Neuronal stem cell (in vitro differentiated cells): ENCODE measurements around the gene IFITM1.

Experiments used
- DNase-seq: peaks from one replicate; pipeline ENCODE4 v3.0.0-alpha.2; 2013; ENCODE audit warnings: low spot score
- H2AFZ ChIP-seq: one replicate; pipeline ENCODE4 v1.6.1; 2013; ENCODE audit warnings: mild to moderate bottlenecking, low read length, inconsistent platforms
- H2AK5ac ChIP-seq: 2 replicates; pipeline ENCODE4 v1.6.1; 2013; ENCODE audit warnings: low read depth, mild to moderate bottlenecking, inconsistent platforms, low read length, moderate library complexity, mixed read lengths
- H2BK120ac ChIP-seq: 2 replicates; pipeline ENCODE4 v1.6.1; 2013; ENCODE audit warnings: low read depth, mild to moderate bottlenecking, inconsistent platforms, low read length, moderate library complexity, mixed read lengths
- H2BK12ac ChIP-seq: one replicate; pipeline ENCODE4 v1.6.1; 2013; ENCODE audit warnings: low read length, inconsistent platforms
- H2BK15ac ChIP-seq: 2 replicates; pipeline ENCODE4 v1.6.1; 2013; ENCODE audit warnings: mild to moderate bottlenecking, low read length, inconsistent platforms, mixed read lengths
- H2BK5ac ChIP-seq: one replicate; pipeline ENCODE4 v1.6.1; 2013; ENCODE audit warnings: inconsistent platforms, mild to moderate bottlenecking, low read length, moderate library complexity
- H3K14ac ChIP-seq: one replicate; pipeline ENCODE4 v1.6.1; 2013; ENCODE audit warnings: low read length, inconsistent platforms
- H3K18ac ChIP-seq: 2 replicates; pipeline ENCODE4 v1.6.1; 2013; ENCODE audit warnings: low read length, inconsistent platforms
- H3K23ac ChIP-seq: 2 replicates; pipeline ENCODE4 v1.6.1; 2013; ENCODE audit warnings: low read depth, mild to moderate bottlenecking, mixed read lengths, low read length, inconsistent platforms; ENCODE audit not compliant: poor library complexity
- H3K27ac ChIP-seq: replicated peaks from 3 replicates; pipeline ENCODE4 v1.5.1; 2013; ENCODE audit warnings: low read length, inconsistent platforms
- H3K27me3 ChIP-seq, 3 experiments: 2 replicates each; pipeline ENCODE4 v1.6.1; 2013; ENCODE audit warnings: low read length in 3 of 3, mild to moderate bottlenecking in 2 of 3, inconsistent platforms in 1 of 3, low read depth in 1 of 3, mixed read lengths in 1 of 3, moderate library complexity in 1 of 3; ENCODE audit not compliant: control insufficient read depth in 3 of 3, insufficient read depth in 3 of 3
- H3K36me3 ChIP-seq, 2 donors: replicated peaks in 1 of 2; 2 replicates each; pipeline ENCODE4 v1.6.1; 2013; ENCODE audit warnings: low read length in 2 of 2; ENCODE audit not compliant: control insufficient read depth in 2 of 2, insufficient read depth in 2 of 2
- H3K4ac ChIP-seq: 2 replicates; pipeline ENCODE4 v1.6.1; 2013; ENCODE audit warnings: inconsistent platforms, mild to moderate bottlenecking, low read length, moderate library complexity
- H3K4me1 ChIP-seq, 2 donors: 1 replicate in 1 of 2; 2 replicates in 1 of 2; pipeline ENCODE4 v1.6.1; 2013; ENCODE audit warnings: low read length in 2 of 2, low read depth in 1 of 2; ENCODE audit not compliant: control insufficient read depth in 2 of 2, insufficient read depth in 1 of 2
- H3K4me2 ChIP-seq: one replicate; pipeline ENCODE4 v1.6.1; 2013; ENCODE audit warnings: mild to moderate bottlenecking, low read length, inconsistent platforms; ENCODE audit not compliant: insufficient read depth, poor library complexity, severe bottlenecking
- H3K4me3 ChIP-seq, 2 donors: 2 replicates each; pipeline ENCODE4 v1.5.1; 2013; ENCODE audit warnings: low read length in 2 of 2, mild to moderate bottlenecking in 2 of 2, inconsistent platforms in 1 of 2, moderate library complexity in 1 of 2
- H3K79me1 ChIP-seq: one replicate; pipeline ENCODE4 v1.6.1; 2013; ENCODE audit warnings: low read depth, mild to moderate bottlenecking, inconsistent platforms, low read length, moderate library complexity
- H3K9ac ChIP-seq: one replicate; pipeline ENCODE4 v1.6.1; 2013; ENCODE audit warnings: mild to moderate bottlenecking, low read depth, low read length, inconsistent platforms; ENCODE audit not compliant: poor library complexity
- H3K9me3 ChIP-seq, 2 donors: replicated peaks in 1 of 2; 2 replicates each; pipeline versions ENCODE3 to v1.6.1; 2013; ENCODE audit warnings: low read length in 2 of 2, mild to moderate bottlenecking in 2 of 2, inconsistent platforms in 1 of 2, low read depth in 1 of 2, mixed read lengths in 1 of 2, moderate library complexity in 1 of 2; ENCODE audit not compliant: control insufficient read depth in 2 of 2, insufficient read depth in 1 of 2
- H4K8ac ChIP-seq: one replicate; pipeline ENCODE4 v1.6.1; 2013; ENCODE audit warnings: low read depth, mild to moderate bottlenecking, inconsistent platforms, low read length, moderate library complexity
- H4K91ac ChIP-seq: one replicate; pipeline ENCODE4 v1.6.1; 2013; ENCODE audit warnings: low read length, low read depth, mild to moderate bottlenecking, inconsistent platforms; ENCODE audit not compliant: poor library complexity
- WGBS, 2 donors: extraction: QIAGEN DNeasy Blood & Tissue Kit; methylation state at CpG; one replicate each; pipeline ENCODE4 v1.1.7; 2013; ENCODE audit warnings: missing lambda C conversion rate in 2 of 2, mixed read lengths in 1 of 2; ENCODE audit not compliant: insufficient read length in 2 of 2, insufficient replicate concordance in 1 of 2; ENCODE audit errors: extremely low coverage in 2 of 2; 5-methylcytosine and 5-hydroxymethylcytosine counted together

The IFITM1 gene

DNA sequence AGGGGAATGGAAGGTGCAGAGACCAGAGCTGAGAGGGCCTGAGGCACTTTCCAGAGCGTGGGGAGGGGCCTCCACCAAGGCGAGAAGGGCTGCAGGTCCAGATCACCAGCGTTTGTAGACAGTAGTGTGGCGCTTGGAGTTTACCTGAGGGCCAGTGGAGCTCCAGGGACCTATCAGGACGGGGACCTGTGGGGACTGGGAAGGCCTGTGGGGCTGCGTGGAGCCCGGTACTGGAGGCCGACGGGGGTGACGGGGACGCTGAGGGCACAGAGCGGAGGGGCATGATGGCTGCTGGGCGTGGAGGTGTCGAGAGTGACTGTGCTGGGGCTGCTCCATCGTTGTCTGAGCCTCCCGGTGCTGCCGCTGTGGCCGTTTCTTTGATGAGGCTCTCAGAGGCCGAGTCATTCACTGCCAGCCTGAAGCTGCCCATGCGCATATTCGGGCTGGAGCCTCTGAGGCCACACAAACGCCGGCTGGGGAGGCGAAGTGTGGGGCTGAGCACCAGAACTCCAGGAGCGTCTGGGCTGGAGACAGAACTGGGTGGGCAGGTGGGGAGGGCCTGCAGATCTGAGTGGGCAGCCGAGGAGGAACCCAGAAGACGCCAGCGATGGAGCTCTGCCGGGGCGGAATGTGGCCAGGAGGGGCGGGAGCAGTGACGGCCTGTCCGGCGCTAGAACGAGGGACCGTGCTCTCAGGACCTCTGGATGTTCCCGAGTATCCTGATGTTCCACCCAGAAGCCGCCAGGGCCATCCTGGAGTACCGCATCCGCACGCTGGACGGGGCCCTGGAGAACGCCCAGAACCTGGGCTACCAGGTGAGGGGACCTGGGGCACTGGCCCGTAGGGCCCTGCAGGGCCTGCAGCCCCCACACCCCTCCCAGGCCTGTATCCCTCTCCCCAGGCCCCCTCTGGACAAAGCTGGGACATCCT is 22.3 kb upstream of the IFITM1 start:
- Histone ChIP-seq H2AFZ (no peak overlapping the region), H2BK12ac (peak overlapping the region; percentile 10), H3K36me3 (peaks cover 23 to 31% of the 10 kb centered on the region in 2 donors), H3K4me1 (peaks cover 14 to 15% of the 10 kb centered on the region in 2 donors), H3K18ac (no peak overlapping the region), H3K4me3 (no peak overlapping the region), H2BK5ac (peak overlapping the region; percentile 82), H3K27me3 (peaks cover 0 to 14% (median 0%) of the 10 kb centered on the region in 3 experiments), H3K4me2 (no peak overlapping the region), H4K91ac (no peak overlapping the region), H3K14ac (no peak overlapping the region), H2AK5ac (peak overlapping the region; percentile 99), H3K4ac (no peak overlapping the region), H3K79me1 (peaks cover 7% of the 10 kb centered on the region), H3K9ac (peak overlapping the region; percentile 72), H3K27ac (no peak overlapping the region), H4K8ac (no peak overlapping the region), H3K23ac (peak overlapping the region; percentile 93), H2BK15ac (peak overlapping the region; percentile 58), H2BK120ac (no peak overlapping the region), H3K9me3 (no peaks in the 10 kb centered on the region)
- DNase-seq, result no peak
- WGBS, 2 donors, result no CpG with 5 or more reads among the region's 44 CpGs

DNA sequence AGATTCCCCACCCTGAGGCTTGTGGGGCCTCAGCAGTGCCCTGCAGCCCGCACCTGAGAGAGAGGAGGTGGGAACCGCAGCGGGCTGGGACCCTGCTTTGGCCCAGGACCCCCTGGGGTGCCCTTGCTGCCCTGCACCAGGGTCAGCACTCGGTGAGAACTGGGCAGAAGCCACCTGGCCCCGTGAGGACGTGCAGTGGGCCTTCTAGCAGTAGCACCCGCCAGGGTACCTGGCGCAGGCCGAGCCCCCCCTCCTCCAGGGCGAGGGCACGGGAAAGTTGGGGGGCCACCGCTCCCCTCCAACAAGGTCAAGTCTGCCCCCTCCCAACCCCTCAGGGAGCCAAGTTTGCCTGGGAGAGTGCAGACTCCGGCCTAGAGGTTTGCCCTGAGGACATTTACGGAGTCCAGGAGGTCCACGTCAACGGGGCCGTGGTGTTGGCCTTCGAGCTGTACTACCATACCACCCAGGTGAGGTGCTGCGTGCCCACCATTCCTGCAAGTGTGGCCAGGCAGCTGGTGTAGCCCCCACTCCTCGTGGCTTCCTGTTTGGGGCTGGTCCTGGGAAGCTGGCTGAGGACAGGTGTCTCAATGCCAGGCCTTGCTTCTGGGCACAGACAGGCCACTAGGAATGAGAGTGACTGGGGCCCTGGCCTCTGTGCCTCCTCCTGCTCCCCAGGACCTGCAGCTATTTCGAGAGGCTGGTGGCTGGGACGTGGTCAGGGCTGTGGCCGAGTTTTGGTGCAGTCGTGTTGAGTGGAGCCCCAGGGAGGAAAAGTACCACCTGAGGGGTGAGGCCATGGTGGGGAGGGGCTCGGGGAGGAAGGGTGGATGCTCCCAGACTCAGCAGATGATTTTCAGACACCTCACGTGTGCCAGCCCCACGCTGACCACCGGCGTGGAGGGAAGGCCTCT is 21.4 kb upstream of the IFITM1 start:
- H2AK5ac ChIP-seq, result no peak overlapping the region
- H3K36me3 ChIP-seq, result peaks cover 23 to 31% of the 10 kb centered on the region in 2 donors
- H2BK120ac ChIP-seq, result no peak overlapping the region
- no peak overlapping the region for H3K27ac ChIP-seq
- peak overlapping the region; percentile 17 for H4K8ac ChIP-seq
- peaks cover 12 to 14% of the 10 kb centered on the region in 2 donors for H3K4me1 ChIP-seq
- no peak overlapping the region for H2BK12ac ChIP-seq
- no peak overlapping the region for H2BK15ac ChIP-seq
- no peak overlapping the region for H3K18ac ChIP-seq
- peak overlapping the region; percentile 65 for H3K23ac ChIP-seq
- H3K4me2 ChIP-seq, result no peak overlapping the region
- H3K4me3 ChIP-seq, result no peak overlapping the region
- peaks cover 7% of the 10 kb centered on the region for H3K79me1 ChIP-seq
- H2AFZ ChIP-seq, result no peak overlapping the region
- no peak overlapping the region for H3K9ac ChIP-seq
- no peak overlapping the region for H3K14ac ChIP-seq
- H3K27me3 ChIP-seq, result peaks cover 0 to 11% (median 0%) of the 10 kb centered on the region in 3 experiments
- H2BK5ac ChIP-seq, result peak overlapping the region; percentile 82
- DNase-seq, result no peak
- no peak overlapping the region for H3K4ac ChIP-seq
- no peak overlapping the region for H4K91ac ChIP-seq
- WGBS, 2 donors, result no CpG with 5 or more reads among the region's 29 CpGs
- no peaks in the 10 kb centered on the region for H3K9me3 ChIP-seq

DNA sequence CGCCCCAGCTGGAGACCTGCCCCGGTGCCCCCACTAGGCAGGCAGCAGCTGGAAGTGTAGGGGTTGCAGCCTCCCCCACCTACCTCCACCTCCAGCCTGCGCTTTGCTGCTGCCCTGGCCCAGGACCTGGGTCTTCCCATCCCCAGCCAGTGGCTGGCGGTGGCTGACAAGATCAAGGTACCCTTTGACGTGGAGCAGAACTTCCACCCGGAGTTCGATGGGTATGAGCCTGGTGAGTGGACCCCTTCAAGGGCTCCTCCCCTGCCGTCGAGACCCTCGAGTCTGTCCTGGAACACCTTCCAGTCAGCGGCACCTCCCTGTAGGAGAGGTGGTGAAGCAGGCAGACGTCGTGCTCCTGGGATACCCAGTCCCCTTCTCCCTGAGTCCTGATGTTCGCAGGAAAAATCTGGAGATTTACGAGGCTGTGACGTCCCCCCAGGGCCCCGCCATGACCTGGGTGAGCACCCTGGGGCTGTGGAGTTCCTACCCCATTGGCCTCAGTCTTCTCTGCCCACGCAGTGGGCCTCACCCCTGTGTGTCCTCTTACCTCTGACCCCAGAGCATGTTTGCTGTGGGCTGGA is 20.5 kb upstream of the IFITM1 start:
- Histone ChIP-seq H2BK120ac (no peak overlapping the region), H4K91ac (no peak overlapping the region), H2BK12ac (no peak overlapping the region), H3K4me1 (peaks cover 10 to 12% of the 10 kb centered on the region in 2 donors), H3K79me1 (peaks cover 6% of the 10 kb centered on the region), H3K9ac (no peak overlapping the region), H3K27ac (no peak overlapping the region), H3K4me3 (no peak overlapping the region), H3K27me3 (peaks cover 0 to 2% (median 0%) of the 10 kb centered on the region in 3 experiments), H3K4me2 (no peak overlapping the region), H2BK15ac (no peak overlapping the region), H2AFZ (no peak overlapping the region), H3K18ac (no peak overlapping the region), H3K23ac (no peak overlapping the region), H4K8ac (no peak overlapping the region), H2AK5ac (no peak overlapping the region), H3K14ac (no peak overlapping the region), H3K36me3 (peaks cover 23 to 31% of the 10 kb centered on the region in 2 donors), H3K9me3 (no peaks in the 10 kb centered on the region), H3K4ac (no peak overlapping the region), H2BK5ac (no peak overlapping the region)
- DNase-seq, result no peak
- no CpG with 5 or more reads among the region's 18 CpGs for WGBS, 2 donors
